ENCODE results near the gene FARSB.
A peak's percentile ranks its signal among the peaks of the same experiment; 100 is the strongest.

The FARSB gene

GRCh38 chr2:222668494-222669154, 12.7 kb upstream of the FARSB start:
- TF ChIP-seq, protein P1, sequence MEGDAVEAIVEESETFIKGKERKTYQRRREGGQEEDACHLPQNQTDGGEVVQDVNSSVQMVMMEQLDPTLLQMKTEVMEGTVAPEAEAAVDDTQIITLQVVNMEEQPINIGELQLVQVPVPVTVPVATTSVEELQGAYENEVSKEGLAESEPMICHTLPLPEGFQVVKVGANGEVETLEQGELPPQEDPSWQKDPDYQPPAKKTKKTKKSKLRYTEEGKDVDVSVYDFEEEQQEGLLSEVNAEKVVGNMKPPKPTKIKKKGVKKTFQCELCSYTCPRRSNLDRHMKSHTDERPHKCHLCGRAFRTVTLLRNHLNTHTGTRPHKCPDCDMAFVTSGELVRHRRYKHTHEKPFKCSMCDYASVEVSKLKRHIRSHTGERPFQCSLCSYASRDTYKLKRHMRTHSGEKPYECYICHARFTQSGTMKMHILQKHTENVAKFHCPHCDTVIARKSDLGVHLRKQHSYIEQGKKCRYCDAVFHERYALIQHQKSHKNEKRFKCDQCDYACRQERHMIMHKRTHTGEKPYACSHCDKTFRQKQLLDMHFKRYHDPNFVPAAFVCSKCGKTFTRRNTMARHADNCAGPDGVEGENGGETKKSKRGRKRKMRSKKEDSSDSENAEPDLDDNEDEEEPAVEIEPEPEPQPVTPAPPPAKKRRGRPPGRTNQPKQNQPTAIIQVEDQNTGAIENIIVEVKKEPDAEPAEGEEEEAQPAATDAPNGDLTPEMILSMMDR (IDR thresholded peaks at IDR 0.05; ENCODE audit: low read depth, low read length, missing control alignments): no peak
- H3K4me3 ChIP-seq (replicated peaks; ENCODE audit: low read depth, low read length): no peak overlapping the region
- no peak for DNase-seq (ENCODE audit: extremely low read depth, low read depth)

GRCh38 chr2:222663479-222663878, 7.6 kb upstream of the FARSB start:
- TF ChIP-seq, protein P1 (IDR thresholded peaks at IDR 0.05; ENCODE audit: low read depth, low read length, missing control alignments): no peak
- no peak for DNase-seq (ENCODE audit: extremely low read depth, low read depth)
- H3K4me3 ChIP-seq (replicated peaks; ENCODE audit: low read depth, low read length): no peak overlapping the region

DNA sequence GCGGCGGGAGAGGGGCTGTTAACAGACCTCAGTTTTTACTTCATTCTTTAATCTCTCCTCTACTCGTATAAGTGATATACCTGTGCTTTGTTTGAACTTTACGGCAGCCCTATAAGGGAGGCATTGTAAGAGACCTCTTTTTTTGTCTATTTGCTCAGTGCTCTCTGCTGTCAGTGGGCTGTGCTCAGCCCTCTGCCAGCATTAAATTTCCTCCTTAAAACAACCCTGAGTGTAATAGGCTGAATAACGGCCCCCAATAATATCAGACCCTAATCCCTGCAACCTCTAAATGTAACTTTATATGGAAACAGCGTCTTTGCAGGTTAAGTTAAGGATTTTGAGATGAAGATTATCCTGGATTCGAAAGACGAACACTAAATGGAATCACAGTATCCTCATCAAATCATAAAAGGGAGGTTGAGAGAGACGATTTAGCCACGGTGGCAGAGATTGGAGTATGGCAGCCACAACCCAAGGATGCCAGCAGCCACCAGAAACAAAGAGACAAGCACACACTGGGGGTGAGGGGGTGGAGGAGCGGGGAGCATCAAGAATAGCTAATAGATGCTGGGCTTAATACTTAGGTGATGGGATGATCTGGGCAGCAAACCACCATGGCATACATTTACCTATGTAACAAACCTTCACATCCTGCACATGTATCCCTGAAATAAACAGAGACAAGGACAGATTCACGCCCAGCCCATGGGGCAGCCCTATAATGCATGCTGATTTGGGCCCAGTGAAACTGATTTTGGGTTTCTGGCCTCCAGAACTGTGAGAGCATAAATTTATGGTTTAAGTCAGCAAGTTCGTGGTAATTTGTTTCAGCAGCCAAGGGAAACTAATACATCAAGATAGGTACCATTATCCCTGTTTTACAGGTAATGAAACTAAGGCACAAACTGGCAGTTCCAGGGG, 894 bp upstream of the FARSB start:
- peak overlapping the region; percentile 86 for H3K4me3 ChIP-seq (replicated peaks; ENCODE audit: low read depth, low read length)
- no peak for DNase-seq (ENCODE audit: extremely low read depth, low read depth)
- TF ChIP-seq, protein P1 (IDR thresholded peaks at IDR 0.05; ENCODE audit: low read depth, low read length, missing control alignments): no peak

GRCh38 chr2:222653280-222653679, 2.6 kb downstream of the FARSB start:
- TF ChIP-seq, protein P1 (IDR thresholded peaks at IDR 0.05; ENCODE audit: low read depth, low read length, missing control alignments): no peak
- DNase-seq (ENCODE audit: extremely low read depth, low read depth): no peak
- H3K4me3 ChIP-seq (replicated peaks; ENCODE audit: low read depth, low read length): peak overlapping the region; percentile 18; the same call in 1 of the 2 replicates

- peak overlapping the region; percentile 25 for H3K4me3 ChIP-seq (replicated peaks; ENCODE audit: low read depth, low read length)
- TF ChIP-seq, protein P1 (IDR thresholded peaks at IDR 0.05; ENCODE audit: low read depth, low read length, missing control alignments): no peak
- DNase-seq (ENCODE audit: extremely low read depth, low read depth): no peak
These were observed 3.2 kb downstream of the FARSB start for GRCh38 chr2:222652491-222653255.

DNA sequence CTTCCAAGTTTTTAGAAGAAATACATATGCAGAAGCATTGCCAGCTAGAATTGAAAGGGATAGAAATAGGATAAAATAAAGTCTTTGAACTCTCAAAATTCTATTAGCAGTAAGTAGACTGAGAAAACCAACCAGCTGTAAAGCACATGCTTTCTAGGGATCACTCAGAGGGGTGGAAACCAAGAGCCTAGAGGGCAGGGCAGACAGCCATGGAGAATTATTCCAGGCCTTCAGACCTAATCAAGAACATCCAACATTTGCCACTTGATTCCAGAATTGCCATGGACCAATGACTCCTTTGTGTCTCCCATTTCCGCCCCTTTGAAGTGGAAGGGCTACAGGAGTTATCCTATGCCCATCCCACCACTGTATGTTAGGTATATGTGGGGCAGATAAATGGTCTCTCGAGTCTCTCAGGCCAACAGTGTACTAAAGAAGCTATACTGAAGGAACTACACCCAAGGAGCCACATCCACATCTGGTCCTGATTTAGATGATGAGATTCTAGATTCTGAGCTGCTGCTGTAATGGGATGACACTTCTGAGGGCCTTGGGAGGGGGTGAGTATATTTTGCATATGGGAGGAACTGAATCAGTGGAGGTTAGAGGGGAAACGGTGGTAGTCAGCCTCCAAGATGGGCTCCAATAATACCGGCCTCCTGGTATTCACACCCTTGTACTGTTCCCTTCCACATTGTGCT, 4.0 kb downstream of the FARSB start:
- peak; percentile 87 for DNase-seq (ENCODE audit: extremely low read depth, low read depth)
- TF ChIP-seq, protein P1 (IDR thresholded peaks at IDR 0.05; ENCODE audit: low read depth, low read length, missing control alignments): no peak
- peak overlapping the region; percentile 25 for H3K4me3 ChIP-seq (replicated peaks; ENCODE audit: low read depth, low read length)

All from HFF-Myc (cell line).